PC-3 (cell line): ENCODE data around the gene GLB1L. TPM values are rescaled to one million over a fixed set of nuclear protein-coding genes. Genes with fewer than 3 reads are reported as not detected.

Experiments used
- ATAC-seq: fragments of 200-7000 bp; cut with Tn5 transposase; 2 replicates; pipeline ENCODE4 v1.9.1; 2020; ENCODE audit warnings: mild to moderate bottlenecking, moderate library complexity
- BruUV-seq: library from RNA; stranded (reverse); fragments of 400-500 nt; replicated peaks from 2 replicates; lab custom pipeline; 2021; lab: Mats Ljungman, UMichigan
- CTCF ChIA-PET: fragments of 300-600 bp; sonication (Branson Sonifier 250); formaldehyde crosslinking; loops from one replicate; lab custom pipeline; 2022; ENCODE audit warnings: antibody characterized with exemption; lab: Charles Lee
- POLR2A ChIA-PET: fragments of 300-600 bp; sonication (Branson Sonifier 250); formaldehyde crosslinking; loops from one replicate; lab custom pipeline; 2022; ENCODE audit warnings: antibody characterized with exemption; ENCODE audit not compliant: unreplicated experiment; lab: Charles Lee
- DNase-seq: peaks from one replicate; pipeline ENCODE4 v3.0.0-alpha.2; 2015
- H2AFZ ChIP-seq: fragments of 300-600 bp; sonication (generic); 2 replicates; pipeline ENCODE4 v1.6.0; 2016; ENCODE audit warnings: antibody characterized with exemption, low read length
- H3F3A ChIP-seq: fragments of 300-600 bp; sonication (generic); one replicate; pipeline ENCODE4 v1.6.0; 2017; ENCODE audit warnings: antibody characterized with exemption, low read length, control low read depth, mild to moderate bottlenecking; ENCODE audit not compliant: unreplicated experiment
- H3K27ac ChIP-seq: fragments of 300-600 bp; sonication (generic); 2 replicates; pipeline ENCODE4 v1.5.1; 2016; ENCODE audit warnings: mild to moderate bottlenecking, low read length
- H3K27me3 ChIP-seq: fragments of 300-600 bp; sonication (generic); 2 replicates; pipeline ENCODE4 v1.6.1; 2016; ENCODE audit warnings: low read length, mixed read lengths
- H3K36me3 ChIP-seq: fragments of 300-600 bp; sonication (generic); 2 replicates; pipeline ENCODE4 v1.6.1; 2016; ENCODE audit warnings: low read depth, mixed run types, low read length, mixed read lengths
- H3K4me1 ChIP-seq: fragments of 300-600 bp; sonication (generic); 2 replicates; pipeline ENCODE4 v1.5.1; 2016; ENCODE audit warnings: low read length; ENCODE audit not compliant: insufficient read depth
- H3K4me2 ChIP-seq: fragments of 300-600 bp; sonication (generic); 2 replicates; pipeline ENCODE4 v1.6.0; 2016; ENCODE audit warnings: low read length
- H3K4me3 ChIP-seq: fragments of 300-600 bp; sonication (generic); 2 replicates; pipeline ENCODE4 v1.5.1; 2016; ENCODE audit warnings: mild to moderate bottlenecking, low read length, mixed read lengths
- H3K79me2 ChIP-seq: fragments of 300-600 bp; sonication (generic); 2 replicates; pipeline ENCODE4 v1.6.1; 2017; ENCODE audit warnings: low read length, mixed read lengths
- H3K9ac ChIP-seq: fragments of 300-600 bp; sonication (generic); 2 replicates; pipeline ENCODE4 v1.6.0; 2016; ENCODE audit warnings: mild to moderate bottlenecking, low read length
- H3K9me2 ChIP-seq: fragments of 300-600 bp; sonication (generic); replicated peaks from 2 replicates; pipeline ENCODE4 v1.6.1; 2016; ENCODE audit warnings: mixed run types, low read length, mixed read lengths
- H3K9me3 ChIP-seq: fragments of 300-600 bp; sonication (generic); 2 replicates; pipeline ENCODE4 v1.6.1; 2016; ENCODE audit warnings: low read length, mixed read lengths
- H4K20me1 ChIP-seq: fragments of 300-600 bp; sonication (generic); 2 replicates; pipeline ENCODE4 v1.6.1; 2016; ENCODE audit warnings: low read length, mixed read lengths
- EZH2 ChIP-seq: fragments of 300-600 bp; sonication (generic); IDR thresholded peaks from one replicate; pipeline ENCODE4 v1.6.1; 2017; ENCODE audit warnings: antibody characterized with exemption, mild to moderate bottlenecking, low read length; ENCODE audit not compliant: unreplicated experiment
- EZH2phosphoT487 ChIP-seq: fragments of 300-600 bp; sonication (generic); IDR thresholded peaks from 2 replicates; pipeline ENCODE4 v1.6.1; 2018; ENCODE audit warnings: mild to moderate bottlenecking, antibody characterized with exemption, low read length, borderline replicate concordance
- intact Hi-C: fragments of 100-400 bp; cut with micrococcal nuclease; formaldehyde crosslinking; loops from 2 replicates; pipeline ENCODE4 v1.9.0; 2023
- total RNA-seq: library from RNA; depleted of rRNA; stranded (reverse); fragments of >200 nt; gene quantifications from 2 replicates; pipeline ENCODE4 v1.2.3, GENCODE V29; 2014
- TF ChIP-seq, protein P1 (sequence below): fragments of 300-600 bp; sonication (generic); conservative IDR thresholded peaks from 2 replicates; pipeline ENCODE4 v1.5.1; 2017; ENCODE audit warnings: antibody characterized with exemption, low read depth, mild to moderate bottlenecking, low read length

GLB1L gene
- total RNA-seq, 1 experiment from 2014 or later, result 6.0 TPM

DNA sequence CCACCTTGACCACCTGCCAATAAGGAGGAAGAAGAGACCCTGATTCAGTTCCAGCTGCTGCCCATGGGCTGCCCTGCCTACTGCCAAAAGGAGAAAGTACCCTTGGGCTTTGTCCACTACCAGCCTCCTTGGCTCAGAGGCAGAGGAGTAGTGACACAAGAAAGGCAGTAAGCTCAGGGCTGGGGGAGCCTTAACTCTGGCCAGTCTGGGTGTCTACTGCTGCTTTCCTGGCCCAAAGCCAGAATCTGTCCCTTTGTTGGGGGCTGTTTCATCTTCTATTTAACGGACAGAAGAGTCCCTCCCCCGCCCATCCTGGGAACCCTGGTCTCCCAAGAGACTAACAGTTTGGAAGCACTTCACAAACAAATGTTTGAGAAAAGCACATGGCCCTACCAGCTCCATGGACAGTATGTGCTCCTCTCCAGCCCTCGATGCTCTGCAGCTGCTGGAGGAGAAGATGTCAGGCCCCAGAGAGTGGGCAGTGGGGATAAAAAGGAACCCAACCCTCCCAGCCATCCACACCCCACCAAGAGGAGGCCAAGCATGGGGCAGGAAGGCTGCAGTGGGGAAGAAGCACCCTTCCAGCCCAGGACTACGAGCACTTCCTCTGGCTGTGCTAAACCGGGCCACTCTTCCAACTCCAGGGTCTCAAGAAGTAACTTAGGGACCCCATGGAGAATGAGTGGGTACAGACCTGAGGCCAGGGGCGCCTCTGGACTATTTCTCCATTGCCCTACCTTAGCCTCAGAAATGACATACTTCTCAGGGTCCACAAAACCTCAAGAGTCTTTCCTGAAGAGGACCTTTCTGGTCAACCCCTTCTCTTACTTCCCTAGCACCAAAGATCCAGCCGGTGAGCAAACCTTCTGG, 17.0 kb downstream of the GLB1L start:
- BruUV-seq, result TSS peak; percentile 30
- Histone ChIP-seq H3K9me3 (no peaks in the 10 kb centered on the region), H3K4me1 (peaks cover 17% of the 10 kb centered on the region), H3K9ac (peak overlapping the region; percentile 86), H3K27ac (no peak overlapping the region), H3K36me3 (peaks cover 18% of the 10 kb centered on the region), H3K4me2 (peak overlapping the region; percentile 100), H3F3A (peaks cover 4% of the 10 kb centered on the region), H3K27me3 (no peaks in the 10 kb centered on the region), H4K20me1 (no peaks in the 10 kb centered on the region), H3K4me3 (peak overlapping the region; percentile 74), H3K9me2 (no peaks in the 10 kb centered on the region), H2AFZ (peak overlapping the region; percentile 89; the same call in 1 of the 2 replicates), H3K79me2 (peaks cover 51% of the 10 kb centered on the region)
- ChIA-PET POLR2A (interaction anchor here (1.2 kb wide), 1 partner anchor 67 kb away, joined by 3 read pairs; no protein-coding TSS in a partner anchor), CTCF (no interaction called here)
- ATAC-seq (no peak), DNase-seq (no peak)
- TF ChIP-seq, protein P1, sequence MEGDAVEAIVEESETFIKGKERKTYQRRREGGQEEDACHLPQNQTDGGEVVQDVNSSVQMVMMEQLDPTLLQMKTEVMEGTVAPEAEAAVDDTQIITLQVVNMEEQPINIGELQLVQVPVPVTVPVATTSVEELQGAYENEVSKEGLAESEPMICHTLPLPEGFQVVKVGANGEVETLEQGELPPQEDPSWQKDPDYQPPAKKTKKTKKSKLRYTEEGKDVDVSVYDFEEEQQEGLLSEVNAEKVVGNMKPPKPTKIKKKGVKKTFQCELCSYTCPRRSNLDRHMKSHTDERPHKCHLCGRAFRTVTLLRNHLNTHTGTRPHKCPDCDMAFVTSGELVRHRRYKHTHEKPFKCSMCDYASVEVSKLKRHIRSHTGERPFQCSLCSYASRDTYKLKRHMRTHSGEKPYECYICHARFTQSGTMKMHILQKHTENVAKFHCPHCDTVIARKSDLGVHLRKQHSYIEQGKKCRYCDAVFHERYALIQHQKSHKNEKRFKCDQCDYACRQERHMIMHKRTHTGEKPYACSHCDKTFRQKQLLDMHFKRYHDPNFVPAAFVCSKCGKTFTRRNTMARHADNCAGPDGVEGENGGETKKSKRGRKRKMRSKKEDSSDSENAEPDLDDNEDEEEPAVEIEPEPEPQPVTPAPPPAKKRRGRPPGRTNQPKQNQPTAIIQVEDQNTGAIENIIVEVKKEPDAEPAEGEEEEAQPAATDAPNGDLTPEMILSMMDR, result no peak
- no peak for TF ChIP-seq EZH2phosphoT487
- no peak for TF ChIP-seq EZH2
- intact Hi-C loops, result no loop called here

DNA sequence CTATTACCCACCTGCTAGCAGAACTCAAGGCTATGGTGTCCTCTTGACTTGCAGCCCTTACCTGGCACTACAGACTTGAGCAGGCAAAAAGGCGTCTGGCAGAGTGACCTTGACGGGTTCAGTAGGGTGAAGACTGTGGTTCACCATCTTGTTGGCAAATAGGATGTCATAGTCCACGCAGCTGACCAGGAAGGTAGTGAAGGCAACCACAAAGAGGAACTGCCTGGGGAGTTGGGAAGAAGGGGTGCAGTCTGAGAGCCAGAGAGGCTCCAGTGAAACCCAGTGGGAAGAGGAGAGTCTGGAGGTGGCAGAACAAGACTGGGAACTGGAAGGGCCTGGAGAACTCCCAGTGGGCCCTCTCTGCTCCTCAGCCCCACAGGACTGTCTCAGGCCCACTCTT, 19.9 kb downstream of the GLB1L start:
- ChIA-PET POLR2A (no interaction called here), CTCF (no interaction called here)
- Histone ChIP-seq H2AFZ (no peak overlapping the region), H3K9ac (no peak overlapping the region), H3K4me1 (peaks cover 12% of the 10 kb centered on the region), H3K36me3 (peaks cover 14% of the 10 kb centered on the region), H3K4me3 (no peak overlapping the region), H4K20me1 (no peaks in the 10 kb centered on the region), H3K27ac (no peak overlapping the region), H3K27me3 (no peaks in the 10 kb centered on the region), H3K9me2 (no peaks in the 10 kb centered on the region), H3F3A (no peaks in the 10 kb centered on the region), H3K79me2 (peaks cover 26% of the 10 kb centered on the region), H3K4me2 (no peak overlapping the region), H3K9me3 (no peaks in the 10 kb centered on the region)
- no peak for ATAC-seq
- TF ChIP-seq, protein P1, result no peak
- TF ChIP-seq EZH2 (no peak), EZH2phosphoT487 (no peak)
- no peak for DNase-seq
- BruUV-seq, result no TSS peak
- intact Hi-C loops, result no loop called here
